K562 (cell line): ENCODE measurements around the gene RNF6. TPM values are rescaled to one million over a fixed set of nuclear protein-coding genes. Genes with fewer than 3 reads are reported as not detected.

Experiments
- ATAC-seq: fragments of 200-7000 bp; cut with Tn5 transposase; 3 replicates; pipeline ENCODE4 v1.9.1; 2020; ENCODE audit warnings: moderate library complexity
- BruUV-seq: library from RNA; stranded (reverse); fragments of 400-500 nt; replicated peaks from 2 replicates; lab custom pipeline; 2021; lab: Mats Ljungman, UMichigan
- CTCF ChIA-PET: fragments of 300-600 bp; formaldehyde crosslinking; extraction: SDS; loops from one replicate; lab custom pipeline; 2021; ENCODE audit warnings: low intra/inter-chr PET ratio; lab: Yijun Ruan, JAX
- POLR2A ChIA-PET: fragments of 300-600, 350-650 bp; sonication (Branson Sonifier 250); formaldehyde crosslinking; extraction: SDS; loops from one replicate; lab custom pipeline; 2021; ENCODE audit warnings: antibody characterized with exemption, inconsistent platforms; lab: Yijun Ruan, JAX
- DNase-seq, 4 experiments: peaks; one replicate each; pipeline versions ENCODE4 v3.0.0 to v3.0.0-alpha.2; 2011 to 2018; ENCODE audit warnings: low spot score in 3 of 4, mixed read lengths in 3 of 4; ENCODE audit errors: extremely low read depth in 1 of 4
- FAIRE-seq: peaks from 2 replicates; lab custom pipeline; 2011; peaks lifted over from hg19 to GRCh38; lab: Jason Lieb, UNC
- H2AFZ ChIP-seq: 2 replicates; pipeline ENCODE4 v1.6.0; 2011; ENCODE audit warnings: low read depth, low read length, control low read depth, inconsistent platforms
- H3K27ac ChIP-seq: fragments of 200-600 bp; 3 replicates; pipeline ENCODE4 v1.8.0; 2011; ENCODE audit warnings: low read depth, mild to moderate bottlenecking, control low read depth, inconsistent platforms, low read length, moderate library complexity, mixed read lengths; ENCODE audit errors: extremely low read depth
- H3K27me3 ChIP-seq, 2 experiments: fragments of 300-600 bp in 1 of 2; 2 replicates in 1 of 2; 3 replicates in 1 of 2; pipeline versions ENCODE4 v1.6.0 to v1.8.0; 2011; ENCODE audit warnings: inconsistent platforms in 2 of 2, low read length in 2 of 2, mild to moderate bottlenecking in 1 of 2, mixed read lengths in 1 of 2, moderate library complexity in 1 of 2; ENCODE audit not compliant: control insufficient read depth in 2 of 2, insufficient read depth in 2 of 2
- H3K36me3 ChIP-seq: fragments of 300-600 bp; 3 replicates; pipeline ENCODE4 v1.8.0; 2011; ENCODE audit warnings: mild to moderate bottlenecking, low read length, inconsistent platforms; ENCODE audit not compliant: control insufficient read depth, insufficient read depth
- H3K4me1 ChIP-seq, 2 experiments: fragments of 200-600 bp in 1 of 2; replicated peaks in 1 of 2; 2 replicates in 1 of 2; 3 replicates in 1 of 2; pipeline versions ENCODE4 v1.5.1 to v1.8.0; 2011; ENCODE audit warnings: inconsistent platforms in 2 of 2, low read length in 2 of 2, mild to moderate bottlenecking in 1 of 2, mixed read lengths in 1 of 2, moderate library complexity in 1 of 2; ENCODE audit not compliant: control insufficient read depth in 2 of 2, insufficient read depth in 2 of 2
- H3K4me2 ChIP-seq: 2 replicates; pipeline ENCODE4 v1.6.1; 2011; ENCODE audit warnings: low read length, control low read depth, inconsistent platforms, mixed read lengths; ENCODE audit not compliant: insufficient read depth
- H3K4me3 ChIP-seq: fragments of 200-600 bp; sonication (generic), shearing (Covaris generic); 2 replicates; pipeline ENCODE4 v1.5.1; 2016; ENCODE audit warnings: control low read depth, inconsistent platforms
- H3K79me2 ChIP-seq: fragments of 200-600 bp; 3 replicates; pipeline ENCODE4 v1.8.0; 2011; ENCODE audit warnings: low read length, inconsistent platforms; ENCODE audit not compliant: control insufficient read depth, insufficient read depth
- H3K9ac ChIP-seq, 2 experiments: 2 replicates each; pipeline versions ENCODE4 v1.6.0 to v1.6.1; 2011; ENCODE audit warnings: low read depth in 2 of 2, low read length in 2 of 2, control low read depth in 1 of 2, inconsistent platforms in 1 of 2, mild to moderate bottlenecking in 1 of 2, mixed read lengths in 1 of 2; ENCODE audit not compliant: insufficient read depth in 1 of 2
- H3K9me1 ChIP-seq: one replicate; pipeline ENCODE4 v1.6.0; 2011; ENCODE audit warnings: inconsistent platforms, mild to moderate bottlenecking, low read length, moderate library complexity; ENCODE audit not compliant: control insufficient read depth, insufficient read depth
- H3K9me3 ChIP-seq: replicated peaks from 2 replicates; pipeline ENCODE4 v1.5.1; 2011; ENCODE audit warnings: low read depth, low read length, inconsistent platforms; ENCODE audit not compliant: control insufficient read depth, insufficient read depth
- H4K20me1 ChIP-seq: replicated peaks from 2 replicates; pipeline ENCODE4 v1.6.1; 2011; ENCODE audit warnings: low read length, inconsistent platforms, mixed read lengths; ENCODE audit not compliant: control insufficient read depth, insufficient read depth
- ATF7 ChIP-seq: fragments of 450-650 bp; IDR thresholded peaks from 2 replicates; pipeline ENCODE4 v1.7.1; 2014; ENCODE audit warnings: mild to moderate bottlenecking, moderate library complexity
- ELF1 ChIP-seq: fragments of 200-800 bp; sonication (Bioruptor generic); IDR thresholded peaks from 2 replicates; pipeline ENCODE4 v1.6.1; 2016; ENCODE audit warnings: missing genetic modification characterization, missing compliant biosample characterization
- LARP7 ChIP-seq: fragments of 450-650 bp; IDR thresholded peaks from 2 replicates; pipeline ENCODE4 v1.6.1; 2016
- MITF ChIP-seq: IDR thresholded peaks from 2 replicates; pipeline ENCODE4 v1.6.1; 2014; ENCODE audit warnings: antibody characterized with exemption
- NCOA4 ChIP-seq: fragments of 450-650 bp; IDR thresholded peaks from 2 replicates; pipeline ENCODE4 v1.6.1; 2018; ENCODE audit warnings: mild to moderate bottlenecking; ENCODE audit not compliant: partially characterized antibody
- POLR2AphosphoS5 ChIP-seq: IDR thresholded peaks from 2 replicates; pipeline ENCODE4 v1.6.1; 2011; ENCODE audit warnings: mild to moderate bottlenecking, low read depth, low read length, moderate library complexity; ENCODE audit not compliant: control insufficient read depth, insufficient read depth
- RBM14 ChIP-seq: fragments of 200-400 bp; formaldehyde crosslinking; IDR thresholded peaks from 2 replicates; pipeline ENCODE4 v1.6.1; 2018; ENCODE audit warnings: low read depth, mild to moderate bottlenecking, low read length, moderate library complexity, borderline replicate concordance; ENCODE audit not compliant: insufficient read depth
- RBM15 ChIP-seq: fragments of 200-400 bp; formaldehyde crosslinking; IDR thresholded peaks from 2 replicates; pipeline ENCODE4 v1.6.1; 2018; ENCODE audit warnings: mild to moderate bottlenecking, low read length, moderate library complexity; ENCODE audit not compliant: insufficient read depth
- RBM34 ChIP-seq: fragments of 200-400 bp; formaldehyde crosslinking; IDR thresholded peaks from 2 replicates; pipeline ENCODE4 v1.6.1; 2018; ENCODE audit warnings: low read length, borderline replicate concordance; ENCODE audit not compliant: insufficient read depth
- RUNX1 ChIP-seq: sonication (generic); IDR thresholded peaks from 2 replicates; pipeline ENCODE4 v1.6.1; 2016; ENCODE audit warnings: antibody characterized with exemption, low read depth
- SNIP1 ChIP-seq: fragments of 450-650 bp; IDR thresholded peaks from 2 replicates; pipeline ENCODE4 v1.7.1; 2017; ENCODE audit warnings: low read depth, mild to moderate bottlenecking
- SRSF3 ChIP-seq: fragments of 200-400 bp; formaldehyde crosslinking; IDR thresholded peaks from 2 replicates; pipeline ENCODE4 v1.6.1; 2016; ENCODE audit warnings: mild to moderate bottlenecking, low read length, moderate library complexity; ENCODE audit not compliant: insufficient read depth
- TCF3 ChIP-seq: sonication (generic); formaldehyde crosslinking; IDR thresholded peaks from 2 replicates; pipeline ENCODE4 v1.4.0; 2020; ENCODE audit warnings: mild to moderate bottlenecking, missing genetic modification reagents
- YY1 ChIP-seq, 3 experiments: IDR thresholded peaks; 2 replicates each; pipeline ENCODE4 v1.6.1; 2011; ENCODE audit warnings: low read length in 2 of 3, mild to moderate bottlenecking in 2 of 3, moderate library complexity in 2 of 3, borderline replicate concordance in 1 of 3, control low read depth in 1 of 3, low read depth in 1 of 3; ENCODE audit not compliant: insufficient read depth in 3 of 3, insufficient replicate concordance in 2 of 3, control insufficient read depth in 1 of 3, insufficient read length in 1 of 3; ENCODE audit errors: extremely low read depth in 1 of 3
- ZNF57 ChIP-seq: fragments of 450-650 bp; formaldehyde crosslinking; IDR thresholded peaks from 2 replicates; pipeline ENCODE4 v1.4.0; 2020; ENCODE audit warnings: mild to moderate bottlenecking, moderate library complexity
- ZSCAN32 ChIP-seq: fragments of 450-650 bp; formaldehyde crosslinking; IDR thresholded peaks from 2 replicates; pipeline ENCODE4 v1.4.0; 2020; ENCODE audit warnings: mild to moderate bottlenecking, moderate library complexity
- WGBS: fragments of 100-300 bp; shearing (Covaris generic); methylation state at CpG from one replicate; pipeline ENCODE4 v1.1.6; 2016; ENCODE audit warnings: low coverage, mixed read lengths; ENCODE audit not compliant: insufficient coverage; ENCODE audit errors: missing lambda C conversion rate; 5-methylcytosine and 5-hydroxymethylcytosine counted together
- in situ Hi-C: fragments of 300-500 bp; cut with MboI; formaldehyde crosslinking; loops from 4 replicates; pipeline ENCODE4 v1.15.0; 2018; ENCODE audit warnings: inconsistent platforms, mixed read lengths
- intact Hi-C: fragments of 100-400 bp; cut with micrococcal nuclease; formaldehyde crosslinking; loops from 2 replicates; pipeline ENCODE4 v1.14.2; 2022
- polyA plus RNA-seq, 8 experiments: library from polyadenylated mRNA; depleted of rRNA in 4 of 8; stranded (reverse) in 5 of 8; unstranded in 3 of 8; fragments of >200 nt; fragmentation: Nextera tagmentation in 2 of 8; fragmentation: Illumina TruSeq in 1 of 8; extraction: Ambion mirVana in 2 of 8; extraction: Trizol in 1 of 8; gene quantifications; 2 replicates each; pipeline versions ENCODE4 v1.2.1 to v1.2.3, GENCODE V29; 2011 to 2014; ENCODE audit warnings: inconsistent platforms in 1 of 8, missing spikeins in 1 of 8
- total RNA-seq, 7 experiments: library from RNA; depleted of rRNA in 6 of 7; stranded (reverse); fragments of >200 nt in 6 of 7; fragmentation: Illumina TruSeq in 2 of 7; extraction: Trizol in 2 of 7; gene quantifications; 2 replicates each; pipeline versions ENCODE4 v1.2.1 to v1.2.3, GENCODE V29; 2011 to 2021; ENCODE audit warnings: low replicate concordance in 1 of 7
- TF ChIP-seq, protein P1 (sequence below): fragments of 450-650 bp; IDR thresholded peaks from 2 replicates; pipeline ENCODE4 v1.6.1; 2016; ENCODE audit warnings: antibody characterized with exemption

The RNF6 gene
- total and polyA plus RNA-seq, 9 of the 15 experiments (the other 6 are each of a cell fraction or from before 2014, with no cell fraction given), result 12.0 to 31.4 (median 22.3) TPM

DNA sequence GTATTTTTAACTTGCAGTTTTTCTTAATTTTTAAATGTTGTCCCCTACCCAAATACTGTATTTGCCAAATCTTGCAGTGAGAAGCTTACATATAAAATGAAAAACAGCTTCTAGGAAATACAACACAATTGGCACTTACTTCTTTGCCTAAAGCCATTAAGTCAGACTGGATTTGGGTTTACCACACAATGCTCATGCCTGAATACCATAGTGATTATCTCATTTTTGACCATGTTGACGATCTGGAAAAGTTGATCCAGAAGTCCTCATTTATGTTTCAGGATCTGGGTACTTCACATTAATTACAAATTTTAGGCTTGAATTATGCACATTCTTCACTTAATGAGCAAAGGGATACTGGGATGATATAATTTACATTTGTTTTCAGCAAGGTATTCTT, 2.4 kb downstream of the RNF6 start:
- intact Hi-C loops, result loop anchor here (2.0 kb wide), 2 partner anchors 27 to 35 kb away; partner anchors contain the start of gene CDK8
- FAIRE-seq (no peak), DNase-seq (no peak), ATAC-seq (no peak)
- in situ Hi-C loops, result no loop called here
- Histone ChIP-seq H3K4me1 (peaks cover 4 to 10% of the 10 kb centered on the region in 2 experiments; a peak in 2 of 5 replicates), H3K4me2 (no peak overlapping the region), H3K27me3 (no peaks in the 10 kb centered on the region), H3K36me3 (peaks cover 57% of the 10 kb centered on the region), H3K27ac (no peak overlapping the region), H3K9ac (no peak overlapping the region), H2AFZ (no peak overlapping the region), H4K20me1 (no peaks in the 10 kb centered on the region), H3K9me3 (no peaks in the 10 kb centered on the region), H3K9me1 (no peaks in the 10 kb centered on the region), H3K79me2 (peaks cover 28% of the 10 kb centered on the region), H3K4me3 (no peak overlapping the region)
- no TSS peak for BruUV-seq
- ChIA-PET CTCF (no interaction called here), POLR2A (interaction anchor here (1.4 kb wide), 1 partner anchor 9 kb away, joined by 3 read pairs; no protein-coding TSS in a partner anchor)
- TF ChIP-seq LARP7, result no peak
- no peak for TF ChIP-seq POLR2AphosphoS5
- no peak for TF ChIP-seq TCF3 (CRISPR knock-in tag)
- no peak for TF ChIP-seq RBM34
- no peak for TF ChIP-seq SNIP1
- TF ChIP-seq ZNF57, result no peak
- TF ChIP-seq RUNX1, result no peak
- no peak for TF ChIP-seq ELF1 (tag)
- TF ChIP-seq NCOA4, result no peak
- no peak for TF ChIP-seq ATF7
- no peak for TF ChIP-seq MITF
- no peak for TF ChIP-seq RBM14
- no peak for TF ChIP-seq YY1 (IDR thresholded peaks at IDR 0.05; ENCODE audit: borderline replicate concordance in 1 of 3, control insufficient read depth in 1 of 3, extremely low read depth in 1 of 3, insufficient read depth in 3 of 3, insufficient read length in 1 of 3, insufficient replicate concordance in 2 of 3, low read depth in 1 of 3, low read length in 2 of 3)
- TF ChIP-seq, protein P1, sequence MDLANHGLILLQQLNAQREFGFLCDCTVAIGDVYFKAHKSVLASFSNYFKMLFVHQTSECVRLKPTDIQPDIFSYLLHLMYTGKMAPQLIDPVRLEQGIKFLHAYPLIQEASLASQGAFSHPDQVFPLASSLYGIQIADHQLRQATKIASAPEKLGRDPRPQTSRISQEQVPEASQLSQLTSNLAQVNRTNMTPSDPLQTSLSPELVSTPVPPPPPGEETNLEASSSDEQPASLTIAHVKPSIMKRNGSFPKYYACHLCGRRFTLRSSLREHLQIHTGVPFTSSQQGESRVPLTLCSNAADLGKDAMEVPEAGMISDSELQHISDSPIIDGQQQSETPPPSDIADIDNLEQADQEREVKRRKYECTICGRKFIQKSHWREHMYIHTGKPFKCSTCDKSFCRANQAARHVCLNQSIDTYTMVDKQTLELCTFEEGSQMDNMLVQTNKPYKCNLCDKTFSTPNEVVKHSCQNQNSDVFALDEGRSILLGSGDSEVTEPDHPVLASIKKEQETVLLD, result no peak
- TF ChIP-seq SRSF3, result no peak
- TF ChIP-seq RBM15, result no peak
- TF ChIP-seq ZSCAN32 (CRISPR knock-in tag), result no peak
- WGBS, result 38% methylated on average over 1 of the region's 1 CpG
